ENCODE data around the gene ZC3H7A. TPM values are rescaled to one million over a fixed set of nuclear protein-coding genes. Genes with fewer than 3 reads are reported as not detected.

Gene ZC3H7A
- total and polyA plus RNA-seq, 10 of the 15 experiments (the other 5 are each of a cell fraction or from before 2014, with no cell fraction given): 46.3 to 188 (median 68.6) TPM

DNA sequence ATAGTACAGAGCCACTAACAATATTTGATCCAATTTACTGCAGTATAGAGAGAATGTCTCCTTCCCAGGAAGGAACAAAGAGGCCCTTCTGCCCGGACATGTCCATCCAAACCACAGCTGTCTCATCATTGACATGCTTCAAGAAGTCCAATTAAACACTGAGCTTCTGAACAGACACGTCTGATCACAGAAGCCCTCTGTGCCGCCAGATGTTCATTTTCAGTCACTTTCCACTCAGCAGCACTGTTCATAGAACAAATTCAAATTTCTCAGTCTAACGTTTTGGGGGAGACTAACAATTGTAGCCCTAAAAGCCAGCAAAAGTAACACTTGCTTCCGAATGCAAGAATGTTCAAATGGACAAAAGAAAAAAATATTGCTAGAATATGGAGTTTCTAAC is 15.3 kb downstream of the ZC3H7A start (continued):
- TF ChIP-seq, protein P1, sequence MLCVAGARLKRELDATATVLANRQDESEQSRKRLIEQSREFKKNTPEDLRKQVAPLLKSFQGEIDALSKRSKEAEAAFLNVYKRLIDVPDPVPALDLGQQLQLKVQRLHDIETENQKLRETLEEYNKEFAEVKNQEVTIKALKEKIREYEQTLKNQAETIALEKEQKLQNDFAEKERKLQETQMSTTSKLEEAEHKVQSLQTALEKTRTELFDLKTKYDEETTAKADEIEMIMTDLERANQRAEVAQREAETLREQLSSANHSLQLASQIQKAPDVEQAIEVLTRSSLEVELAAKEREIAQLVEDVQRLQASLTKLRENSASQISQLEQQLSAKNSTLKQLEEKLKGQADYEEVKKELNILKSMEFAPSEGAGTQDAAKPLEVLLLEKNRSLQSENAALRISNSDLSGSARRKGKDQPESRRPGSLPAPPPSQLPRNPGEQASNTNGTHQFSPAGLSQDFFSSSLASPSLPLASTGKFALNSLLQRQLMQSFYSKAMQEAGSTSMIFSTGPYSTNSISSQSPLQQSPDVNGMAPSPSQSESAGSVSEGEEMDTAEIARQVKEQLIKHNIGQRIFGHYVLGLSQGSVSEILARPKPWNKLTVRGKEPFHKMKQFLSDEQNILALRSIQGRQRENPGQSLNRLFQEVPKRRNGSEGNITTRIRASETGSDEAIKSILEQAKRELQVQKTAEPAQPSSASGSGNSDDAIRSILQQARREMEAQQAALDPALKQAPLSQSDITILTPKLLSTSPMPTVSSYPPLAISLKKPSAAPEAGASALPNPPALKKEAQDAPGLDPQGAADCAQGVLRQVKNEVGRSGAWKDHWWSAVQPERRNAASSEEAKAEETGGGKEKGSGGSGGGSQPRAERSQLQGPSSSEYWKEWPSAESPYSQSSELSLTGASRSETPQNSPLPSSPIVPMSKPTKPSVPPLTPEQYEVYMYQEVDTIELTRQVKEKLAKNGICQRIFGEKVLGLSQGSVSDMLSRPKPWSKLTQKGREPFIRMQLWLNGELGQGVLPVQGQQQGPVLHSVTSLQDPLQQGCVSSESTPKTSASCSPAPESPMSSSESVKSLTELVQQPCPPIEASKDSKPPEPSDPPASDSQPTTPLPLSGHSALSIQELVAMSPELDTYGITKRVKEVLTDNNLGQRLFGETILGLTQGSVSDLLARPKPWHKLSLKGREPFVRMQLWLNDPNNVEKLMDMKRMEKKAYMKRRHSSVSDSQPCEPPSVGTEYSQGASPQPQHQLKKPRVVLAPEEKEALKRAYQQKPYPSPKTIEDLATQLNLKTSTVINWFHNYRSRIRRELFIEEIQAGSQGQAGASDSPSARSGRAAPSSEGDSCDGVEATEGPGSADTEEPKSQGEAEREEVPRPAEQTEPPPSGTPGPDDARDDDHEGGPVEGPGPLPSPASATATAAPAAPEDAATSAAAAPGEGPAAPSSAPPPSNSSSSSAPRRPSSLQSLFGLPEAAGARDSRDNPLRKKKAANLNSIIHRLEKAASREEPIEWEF (IDR thresholded peaks at IDR 0.05; ENCODE audit: insufficient replicate concordance, low read depth, low read length): no peak
- TF ChIP-seq POLR2AphosphoS2 (IDR thresholded peaks at IDR 0.05; ENCODE audit: low read depth, low read length): no peak
- 0 out of 2 replicates have a peak, but pooled peaks have one; percentile 50 for TF ChIP-seq DPF2 (IDR thresholded peaks at IDR 0.05)
- TF ChIP-seq WRNIP1 (IDR thresholded peaks at IDR 0.05; ENCODE audit: borderline replicate concordance, low read depth, low read length): no peak
- TF ChIP-seq, protein P2, sequence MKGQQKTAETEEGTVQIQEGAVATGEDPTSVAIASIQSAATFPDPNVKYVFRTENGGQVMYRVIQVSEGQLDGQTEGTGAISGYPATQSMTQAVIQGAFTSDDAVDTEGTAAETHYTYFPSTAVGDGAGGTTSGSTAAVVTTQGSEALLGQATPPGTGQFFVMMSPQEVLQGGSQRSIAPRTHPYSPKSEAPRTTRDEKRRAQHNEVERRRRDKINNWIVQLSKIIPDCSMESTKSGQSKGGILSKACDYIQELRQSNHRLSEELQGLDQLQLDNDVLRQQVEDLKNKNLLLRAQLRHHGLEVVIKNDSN (IDR thresholded peaks at IDR 0.05; ENCODE audit: borderline replicate concordance, extremely low read length, insufficient read depth, low read depth, low read length): no peak
- no peak for TF ChIP-seq EZH2 (IDR thresholded peaks at IDR 0.05; ENCODE audit: borderline replicate concordance, control insufficient read depth, low read depth, low read length)
- TF ChIP-seq POLR2A (IDR thresholded peaks at IDR 0.05; ENCODE audit: low read depth, low read length): no peak
- TF ChIP-seq KLF5 (IDR thresholded peaks at IDR 0.05; ENCODE audit: partially characterized antibody): no peak
- peak in 1 of 2 experiments; percentile 15; a peak in 1 of 4 replicates for TF ChIP-seq BHLHE40 (IDR thresholded peaks at IDR 0.05; ENCODE audit: borderline replicate concordance in 1 of 2, low read depth in 2 of 2, low read length in 1 of 2)
- TF ChIP-seq ATF2 (IDR thresholded peaks at IDR 0.05; ENCODE audit: low read length): no peak
- no peak for TF ChIP-seq SIX5 (IDR thresholded peaks at IDR 0.05; ENCODE audit: low read depth, low read length, severe bottlenecking)
- TF ChIP-seq EP300 (IDR thresholded peaks at IDR 0.05; ENCODE audit: borderline replicate concordance in 1 of 2, control insufficient read depth in 1 of 2, low read depth in 2 of 2, low read length in 2 of 2): peak; percentile 28 to 53; a peak in 2 of 4 replicates
- no peak for TF ChIP-seq IRF4 (IDR thresholded peaks at IDR 0.05; ENCODE audit: low read depth, low read length)
- TF ChIP-seq RAD51 (IDR thresholded peaks at IDR 0.05): no peak
- no peak for TF ChIP-seq MXI1 (IDR thresholded peaks at IDR 0.05; ENCODE audit: low read depth, low read length)
- TF ChIP-seq NFIC (IDR thresholded peaks at IDR 0.05; ENCODE audit: low read depth, low read length): peak; percentile 36; the same call in 1 of the 2 replicates
- TF ChIP-seq SMARCA5 (IDR thresholded peaks at IDR 0.05): no peak
- TF ChIP-seq HSF1 (IDR thresholded peaks at IDR 0.05; ENCODE audit: low read depth, low read length): no peak
- TF ChIP-seq NR2C1 (IDR thresholded peaks at IDR 0.05): no peak
- TF ChIP-seq LARP7 (IDR thresholded peaks at IDR 0.05): no peak
- TF ChIP-seq IRF5 (IDR thresholded peaks at IDR 0.05; ENCODE audit: borderline replicate concordance): no peak
